A549 (cell line): Measurements from ENCODE around the gene CNTNAP1. TPM values are rescaled to one million over a fixed set of nuclear protein-coding genes. Genes with fewer than 3 reads are reported as not detected.
A peak's percentile ranks its signal among the peaks of the same experiment; 100 is the strongest.

Experiments
- ATAC-seq, 2 experiments: fragments of 200-7000 bp in 1 of 2; fragments of >200 bp in 1 of 2; cut with Nextera tagmentation in 1 of 2; cut with Tn5 transposase in 1 of 2; 3 replicates each; pipeline versions ENCODE4 v1.8.0 to v1.9.1; 2018 to 2020; ENCODE audit warnings: mild to moderate bottlenecking in 1 of 2, moderate library complexity in 1 of 2
- CTCF ChIA-PET: fragments of 300-600 bp; sonication (Branson Sonifier 250); formaldehyde crosslinking; extraction: SDS; loops from one replicate; lab custom pipeline; 2021; ENCODE audit warnings: antibody characterized with exemption, inconsistent platforms; lab: Yijun Ruan, JAX
- POLR2A ChIA-PET: fragments of 350-600 bp; formaldehyde crosslinking; extraction: SDS; loops from one replicate; lab custom pipeline; 2021; ENCODE audit warnings: antibody characterized with exemption, inconsistent platforms; lab: Yijun Ruan, JAX
- DNase-seq, 2 experiments: peaks; one replicate each; pipeline versions ENCODE4 v3.0.0 to v3.0.0-alpha.2; 2011 to 2016; ENCODE audit warnings: low read depth in 1 of 2, low spot score in 1 of 2
- FAIRE-seq: peaks from 2 replicates; lab custom pipeline; 2011; peaks lifted over from hg19 to GRCh38; lab: Jason Lieb, UNC
- H3K27ac ChIP-seq, 2 experiments: fragments of >200 bp; sonication (Bioruptor Twin); formaldehyde crosslinking; 3 replicates each; pipeline ENCODE4 v1.5.1; 2016 to 2017
- H3K4me1 ChIP-seq: fragments of >200 bp; sonication (Bioruptor Twin); formaldehyde crosslinking; 3 replicates; pipeline ENCODE4 v1.6.1; 2016
- H3K4me2 ChIP-seq: fragments of >200 bp; sonication (Bioruptor Twin); formaldehyde crosslinking; 3 replicates; pipeline ENCODE4 v1.6.1; 2016
- H3K4me3 ChIP-seq: fragments of >200 bp; sonication (Bioruptor Twin); formaldehyde crosslinking; 3 replicates; pipeline ENCODE4 v1.5.1; 2016
- H3K9me3 ChIP-seq: fragments of >200 bp; sonication (Bioruptor Twin); formaldehyde crosslinking; 3 replicates; pipeline ENCODE4 v1.6.1; 2016
- CBX2 ChIP-seq: fragments of 200-600 bp; sonication (generic); IDR thresholded peaks from 2 replicates; pipeline ENCODE4 v1.6.1; 2016; ENCODE audit warnings: low read depth, mild to moderate bottlenecking, borderline replicate concordance
- CBX8 ChIP-seq: fragments of 200-600 bp; sonication (generic); IDR thresholded peaks from 2 replicates; pipeline ENCODE4 v1.6.1; 2016
- CHD2 ChIP-seq: fragments of 150-350 bp; IDR thresholded peaks from 2 replicates; pipeline ENCODE4 v1.6.1; 2014; ENCODE audit warnings: low read length; ENCODE audit not compliant: partially characterized antibody
- CHD4 ChIP-seq: fragments of 200-600 bp; sonication (generic); IDR thresholded peaks from 2 replicates; pipeline ENCODE4 v1.6.1; 2016; ENCODE audit warnings: antibody characterized with exemption, mild to moderate bottlenecking, borderline replicate concordance
- FOSB ChIP-seq: fragments of 250-450 bp; sonication (Bioruptor Pico); IDR thresholded peaks from 2 replicates; pipeline ENCODE4 v1.5.0; 2020; ENCODE audit warnings: mild to moderate bottlenecking, moderate library complexity
- FOXS1 ChIP-seq: fragments of 250-450 bp; sonication (Bioruptor Pico); IDR thresholded peaks from 2 replicates; pipeline ENCODE4 v1.5.0; 2020; ENCODE audit warnings: mild to moderate bottlenecking, moderate library complexity
- GATA3 ChIP-seq: IDR thresholded peaks from 2 replicates; pipeline ENCODE4 v1.6.1; 2012; ENCODE audit warnings: borderline replicate concordance
- HDAC2 ChIP-seq: fragments of 200-600 bp; sonication (generic); IDR thresholded peaks from 2 replicates; pipeline ENCODE4 v1.6.1; 2016
- HMGXB4 ChIP-seq: fragments of 250-450 bp; sonication (Bioruptor Pico); IDR thresholded peaks from 2 replicates; pipeline ENCODE4 v1.5.0; 2021; ENCODE audit warnings: mild to moderate bottlenecking, moderate library complexity, borderline replicate concordance
- HOXB5 ChIP-seq: fragments of 250-450 bp; sonication (Bioruptor Pico); IDR thresholded peaks from 2 replicates; pipeline ENCODE4 v1.5.0; 2020; ENCODE audit warnings: mild to moderate bottlenecking, moderate library complexity
- JUNB ChIP-seq: fragments of >200 bp; sonication (Bioruptor Twin); formaldehyde crosslinking; IDR thresholded peaks from 2 replicates; pipeline ENCODE4 v1.6.1; 2016
- KDM1A ChIP-seq: fragments of 200-600 bp; sonication (generic); IDR thresholded peaks from 2 replicates; pipeline ENCODE4 v1.6.1; 2016; ENCODE audit warnings: low read depth, mild to moderate bottlenecking
- MAZ ChIP-seq: fragments of 150-350 bp; IDR thresholded peaks from 2 replicates; pipeline ENCODE4 v1.6.1; 2014; ENCODE audit warnings: antibody characterized with exemption, low read depth, low read length, borderline replicate concordance
- MYC ChIP-seq: IDR thresholded peaks from 2 replicates; pipeline ENCODE4 v1.6.1; 2012; ENCODE audit warnings: mild to moderate bottlenecking, inconsistent platforms, low read length, improper control_type of control experiment, borderline replicate concordance
- NFE2L2 ChIP-seq: fragments of 150-350 bp; conservative IDR thresholded peaks from 2 replicates; pipeline ENCODE4 v1.6.1; 2014; ENCODE audit warnings: low read length
- NR3C1 ChIP-seq: fragments of >200 bp; sonication (Bioruptor Twin); formaldehyde crosslinking; IDR thresholded peaks from 3 replicates; pipeline ENCODE4 v1.6.1; 2017
- PHF8 ChIP-seq: fragments of 200-600 bp; sonication (generic); IDR thresholded peaks from 2 replicates; pipeline ENCODE4 v1.6.1; 2016; ENCODE audit warnings: low read depth, mild to moderate bottlenecking, antibody characterized with exemption, moderate library complexity, borderline replicate concordance
- RAD21 ChIP-seq, 2 experiments: fragments of >200 bp in 1 of 2; sonication (Bioruptor Twin) in 1 of 2; formaldehyde crosslinking in 1 of 2; IDR thresholded peaks in 1 of 2; conservative IDR thresholded peaks in 1 of 2; 2 replicates in 1 of 2; 3 replicates in 1 of 2; pipeline ENCODE4 v1.6.1; 2012 to 2018; ENCODE audit warnings: inconsistent platforms in 1 of 2
- RARB ChIP-seq: fragments of 250-450 bp; sonication (Bioruptor Pico); IDR thresholded peaks from 2 replicates; pipeline ENCODE4 v1.8.0; 2021; ENCODE audit warnings: mild to moderate bottlenecking, moderate library complexity
- RNF2 ChIP-seq: fragments of 200-600 bp; sonication (generic); IDR thresholded peaks from 2 replicates; pipeline ENCODE4 v1.6.1; 2016; ENCODE audit warnings: low read depth, mild to moderate bottlenecking, antibody characterized with exemption, moderate library complexity, borderline replicate concordance
- SREBF2 ChIP-seq: fragments of 450-650 bp; IDR thresholded peaks from 2 replicates; pipeline ENCODE4 v1.6.1; 2014; ENCODE audit warnings: mild to moderate bottlenecking, moderate library complexity
- TFCP2L1 ChIP-seq: fragments of 250-450 bp; sonication (Bioruptor Pico); IDR thresholded peaks from 2 replicates; pipeline ENCODE4 v1.5.0; 2021; ENCODE audit warnings: mild to moderate bottlenecking
- ZC3H11A ChIP-seq: fragments of 450-650 bp; IDR thresholded peaks from 2 replicates; pipeline ENCODE4 v1.6.1; 2014; ENCODE audit warnings: antibody characterized with exemption, mild to moderate bottlenecking
- ZSCAN20 ChIP-seq: fragments of 250-450 bp; sonication (Bioruptor Pico); IDR thresholded peaks from 2 replicates; pipeline ENCODE4 v1.8.0; 2022; ENCODE audit warnings: mild to moderate bottlenecking, moderate library complexity
- WGBS: methylation state at CpG from one replicate; pipeline ENCODE4 v1.1.6; 2017; ENCODE audit errors: missing lambda C conversion rate; 5-methylcytosine and 5-hydroxymethylcytosine counted together
- polyA plus RNA-seq, 4 experiments: library from polyadenylated mRNA; depleted of rRNA in 3 of 4; stranded (reverse); fragments of >200 nt; fragmentation: RNase III in 1 of 4; extraction: RNeasy Plus Mini Kit Qiagen cat#74134 plus additional on column Dnase treatment in 1 of 4; gene quantifications; 2 replicates in 3 of 4; 3 replicates in 1 of 4; pipeline ENCODE4 v1.2.3, GENCODE V29; 2011 to 2017
- TF ChIP-seq, protein P1 (sequence below): fragments of 250-450 bp; sonication (Bioruptor Pico); IDR thresholded peaks from 2 replicates; pipeline ENCODE4 v1.5.0; 2020; ENCODE audit warnings: low read depth, mild to moderate bottlenecking, moderate library complexity
- TF ChIP-seq, protein P2 (sequence below): fragments of 150-350 bp; IDR thresholded peaks from 2 replicates; pipeline ENCODE4 v1.6.1; 2014; ENCODE audit warnings: low read depth, mild to moderate bottlenecking, low read length
- TF ChIP-seq, protein P3 (sequence below): fragments of >200 bp; sonication (Bioruptor Twin); formaldehyde crosslinking; IDR thresholded peaks from 2 replicates; pipeline ENCODE4 v1.6.1; 2016

Gene CNTNAP1
- polyA plus RNA-seq, 2 of the 4 experiments (the other 2 are of a cell fraction) = 6.3 to 8.2 TPM

- Histone ChIP-seq H3K27ac (no peak overlapping the region), H3K4me3 (no peak overlapping the region), H3K9me3 (no peaks in the 10 kb centered on the region), H3K4me1 (no peaks in the 10 kb centered on the region), H3K4me2 (no peak overlapping the region)
- CTCF ChIA-PET = interaction anchor here (0.8 to 2.8 kb wide), 5 partner anchors 10 to 112 kb away, joined by 3 to 12 read pairs (median 4); no protein-coding TSS in a partner anchor
- POLR2A ChIA-PET = no interaction called here
- DNase-seq = no peak
- FAIRE-seq = no peak
- no peak for TF ChIP-seq CBX2
- TF ChIP-seq RARB (CRISPR knock-in tag) = no peak
- no peak for TF ChIP-seq PHF8
- TF ChIP-seq HDAC2 = no peak
- TF ChIP-seq NR3C1 = no peak
- no peak for TF ChIP-seq GATA3
- TF ChIP-seq, protein P1, sequence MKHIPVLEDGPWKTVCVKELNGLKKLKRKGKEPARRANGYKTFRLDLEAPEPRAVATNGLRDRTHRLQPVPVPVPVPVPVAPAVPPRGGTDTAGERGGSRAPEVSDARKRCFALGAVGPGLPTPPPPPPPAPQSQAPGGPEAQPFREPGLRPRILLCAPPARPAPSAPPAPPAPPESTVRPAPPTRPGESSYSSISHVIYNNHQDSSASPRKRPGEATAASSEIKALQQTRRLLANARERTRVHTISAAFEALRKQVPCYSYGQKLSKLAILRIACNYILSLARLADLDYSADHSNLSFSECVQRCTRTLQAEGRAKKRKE (CRISPR knock-in tag) = no peak
- TF ChIP-seq FOSB = no peak
- no peak for TF ChIP-seq JUNB
- TF ChIP-seq RAD21 (conservative IDR thresholded peaks at IDR 0.05 in 1 of 2, IDR thresholded peaks at IDR 0.05 in 1 of 2) = no peak
- TF ChIP-seq RNF2 = no peak
- no peak for TF ChIP-seq NFE2L2
- no peak for TF ChIP-seq CHD4
- no peak for TF ChIP-seq MAZ
- no peak for TF ChIP-seq SREBF2
- no peak for TF ChIP-seq ZC3H11A
- no peak for TF ChIP-seq MYC
- no peak for TF ChIP-seq CHD2
- TF ChIP-seq, all 56 proteins: peak for 0
- WGBS = 92% methylated on average over 12 of the region's 12 CpGs
- ATAC-seq = peak; percentile 14 to 23; a peak in 2 of 6 replicates
These were observed 8.8 kb downstream of the CNTNAP1 start for GRCh38 chr17:42691021-42691545.

DNA sequence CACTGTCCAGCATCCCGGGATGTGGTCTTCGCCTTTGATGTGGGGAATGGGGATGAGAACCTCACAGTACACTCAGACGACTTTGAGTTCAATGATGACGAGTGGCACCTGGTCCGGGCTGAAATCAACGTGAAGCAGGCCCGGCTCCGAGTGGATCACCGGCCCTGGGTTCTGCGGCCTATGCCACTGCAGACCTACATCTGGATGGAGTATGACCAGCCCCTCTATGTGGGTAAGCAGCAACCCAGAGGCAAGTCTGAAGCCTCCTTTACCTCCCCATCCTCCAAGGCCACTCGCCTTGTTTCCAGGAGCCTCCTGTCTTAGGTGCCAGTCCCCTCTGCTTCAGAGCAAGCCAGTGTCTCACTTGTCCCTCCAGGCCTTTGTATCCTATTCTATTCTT lies 10.2 kb downstream of the CNTNAP1 start:
- WGBS = 92% methylated on average over 11 of the region's 11 CpGs
- ATAC-seq (no peak), FAIRE-seq (no peak), DNase-seq (no peak)
- ChIA-PET CTCF (interaction anchor here (0.6 to 3.2 kb wide), 6 partner anchors 9 to 115 kb away, joined by 3 to 11 read pairs (median 4); partner anchors contain the start of gene PSMC3IP), POLR2A (no interaction called here)
- H3K4me1 ChIP-seq = no peaks in the 10 kb centered on the region
- no peak for TF ChIP-seq FOXS1 (CRISPR knock-in tag)
- TF ChIP-seq TFCP2L1 (CRISPR knock-in tag) = no peak
- TF ChIP-seq RNF2 = no peak
- TF ChIP-seq RARB (CRISPR knock-in tag) = no peak
- no peak for TF ChIP-seq MYC
- TF ChIP-seq HMGXB4 (CRISPR knock-in tag) = no peak
- TF ChIP-seq HOXB5 (CRISPR knock-in tag) = no peak
- H3K9me3 ChIP-seq = no peaks in the 10 kb centered on the region
- H3K4me3 ChIP-seq = no peak overlapping the region
- no peak overlapping the region for H3K27ac ChIP-seq
- no peak overlapping the region for H3K4me2 ChIP-seq

GRCh38 chr17:42694524-42694923 lies 12.2 kb downstream of the CNTNAP1 start:
- H3K27ac ChIP-seq = no peak overlapping the region
- H3K9me3 ChIP-seq = no peaks in the 10 kb centered on the region
- DNase-seq = no peak
- no peak overlapping the region for H3K4me2 ChIP-seq
- ChIA-PET CTCF (interaction anchor here (3.2 kb wide), 1 partner anchor 117 kb away, joined by 11 read pairs; the partner anchor contains the start of gene PSMC3IP), POLR2A (no interaction called here)
- peaks cover 6% of the 10 kb centered on the region; the same call in 2 of the 3 replicates for H3K4me1 ChIP-seq
- no peak overlapping the region for H3K4me3 ChIP-seq
- 80% methylated on average over 3 of the region's 3 CpGs for WGBS
- no peak for FAIRE-seq
- ATAC-seq = no peak
- TF ChIP-seq TFCP2L1 (CRISPR knock-in tag) = no peak
- TF ChIP-seq NR3C1 = no peak
- TF ChIP-seq ZC3H11A = no peak
- TF ChIP-seq, protein P2, sequence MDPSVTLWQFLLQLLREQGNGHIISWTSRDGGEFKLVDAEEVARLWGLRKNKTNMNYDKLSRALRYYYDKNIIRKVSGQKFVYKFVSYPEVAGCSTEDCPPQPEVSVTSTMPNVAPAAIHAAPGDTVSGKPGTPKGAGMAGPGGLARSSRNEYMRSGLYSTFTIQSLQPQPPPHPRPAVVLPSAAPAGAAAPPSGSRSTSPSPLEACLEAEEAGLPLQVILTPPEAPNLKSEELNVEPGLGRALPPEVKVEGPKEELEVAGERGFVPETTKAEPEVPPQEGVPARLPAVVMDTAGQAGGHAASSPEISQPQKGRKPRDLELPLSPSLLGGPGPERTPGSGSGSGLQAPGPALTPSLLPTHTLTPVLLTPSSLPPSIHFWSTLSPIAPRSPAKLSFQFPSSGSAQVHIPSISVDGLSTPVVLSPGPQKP = no peak
- TF ChIP-seq MYC = no peak
- TF ChIP-seq, protein P3, sequence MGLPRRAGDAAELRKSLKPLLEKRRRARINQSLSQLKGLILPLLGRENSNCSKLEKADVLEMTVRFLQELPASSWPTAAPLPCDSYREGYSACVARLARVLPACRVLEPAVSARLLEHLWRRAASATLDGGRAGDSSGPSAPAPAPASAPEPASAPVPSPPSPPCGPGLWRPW = no peak
- no peak for TF ChIP-seq KDM1A
- TF ChIP-seq CBX8 = no peak
- TF ChIP-seq GATA3 = no peak
- no peak for TF ChIP-seq NFE2L2
- TF ChIP-seq JUNB = no peak
- no peak for TF ChIP-seq PHF8
- no peak for TF ChIP-seq HMGXB4 (CRISPR knock-in tag)
- no peak for TF ChIP-seq ZSCAN20 (CRISPR knock-in tag)
